Measurements from ENCODE around the gene ZNF66.
"Not testable (repeated sequence)": the region's sequence is repeated elsewhere in the genome, so short reads cannot be mapped to it uniquely, and the experiment has no call there.

The ZNF66 gene

DNA sequence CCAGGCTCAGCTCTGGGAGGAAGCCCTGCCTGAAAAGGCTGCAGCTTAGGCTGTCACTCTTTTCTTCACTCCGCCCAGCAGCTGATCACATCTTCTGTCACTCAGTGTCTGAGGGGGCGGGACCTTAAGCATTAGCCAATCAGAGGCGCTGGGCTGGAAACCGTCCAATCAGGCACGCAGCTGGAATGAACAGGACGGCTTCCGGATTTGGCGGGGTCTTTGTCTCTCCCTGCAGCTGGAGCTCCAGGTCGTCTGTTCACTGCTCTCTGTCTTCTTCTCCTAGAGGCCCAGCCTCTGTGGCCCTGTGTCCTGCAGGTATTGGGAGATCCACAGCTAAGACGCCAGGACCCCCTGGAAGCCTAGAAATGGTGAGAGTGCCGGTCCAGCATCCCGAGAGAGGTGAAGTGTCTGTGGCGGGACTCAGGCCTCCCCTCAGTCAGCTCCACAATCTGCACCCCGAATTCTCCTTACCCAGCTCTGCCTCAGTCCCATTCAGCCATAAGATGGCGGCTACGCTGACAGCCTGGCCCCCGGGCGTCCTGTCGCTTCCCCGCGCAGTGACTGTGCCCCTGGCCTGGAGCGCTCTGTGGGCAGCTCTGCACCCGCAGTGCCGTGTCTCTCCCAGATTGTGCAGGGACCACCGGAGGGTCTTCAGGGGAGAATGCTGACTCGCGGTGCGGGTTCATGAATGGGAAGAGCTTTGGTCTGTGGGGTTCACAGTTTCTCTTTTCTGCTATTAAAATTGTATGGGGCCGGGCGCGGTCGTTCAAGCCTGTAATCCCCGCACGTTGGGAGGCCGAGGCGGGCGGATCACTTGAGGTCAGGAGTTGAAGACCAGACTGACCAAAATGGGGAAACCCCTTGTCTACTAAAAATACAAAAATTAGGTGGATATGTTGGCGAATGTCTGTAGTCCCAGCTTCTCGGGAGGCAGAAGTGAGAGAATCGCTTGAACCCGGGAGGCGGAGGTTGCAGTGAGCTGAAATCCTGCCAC is at the start of gene ZNF66:
Gene ZNF66, plus strand, starts transcription at position 222 of the 994 bp plus-strand sequence. Its CDS starts 144 bp downstream, at position 366.
- Histone ChIP-seq H3K4me1 (ENCODE audit: insufficient read depth, low read length) (no peaks in the 10 kb centered on the region), H3K9ac (ENCODE audit: low read depth, low read length) (peak within 1 kb of the TSS; percentile 69), H3K9me3 (ENCODE audit: control insufficient read depth, insufficient read depth, low read length) (no peaks in the 10 kb centered on the region), H3K36me3 (ENCODE audit: insufficient read depth, low read length) (peaks cover 6% of the 10 kb centered on the region; the same call in 1 of the 2 replicates)

DNA sequence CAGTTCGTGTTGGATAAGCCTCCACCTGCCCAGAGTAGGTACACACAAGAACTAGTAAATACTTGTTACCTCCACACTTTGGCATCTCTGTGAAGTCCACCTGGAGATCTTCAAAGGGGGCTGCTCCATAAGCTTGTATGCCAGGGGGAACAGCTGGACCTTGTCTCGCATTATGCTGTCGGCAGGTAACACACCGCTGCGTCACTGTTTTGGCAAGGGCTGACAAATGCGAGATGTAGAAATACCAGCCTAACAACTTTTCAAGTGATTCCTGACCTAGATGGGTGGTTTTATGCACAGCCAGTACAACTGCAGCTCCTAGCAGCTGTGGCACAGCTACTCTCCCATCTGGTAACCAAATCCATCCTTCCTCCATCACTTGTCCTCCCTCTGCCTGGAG is 25.9 kb upstream of the ZNF66 start:
- not testable (repeated sequence) for H3K9ac ChIP-seq (ENCODE audit: low read depth, low read length); H3K9me3 ChIP-seq (ENCODE audit: control insufficient read depth, insufficient read depth, low read length); H3K36me3 ChIP-seq (ENCODE audit: insufficient read depth, low read length); H3K4me1 ChIP-seq (ENCODE audit: insufficient read depth, low read length)

DNA sequence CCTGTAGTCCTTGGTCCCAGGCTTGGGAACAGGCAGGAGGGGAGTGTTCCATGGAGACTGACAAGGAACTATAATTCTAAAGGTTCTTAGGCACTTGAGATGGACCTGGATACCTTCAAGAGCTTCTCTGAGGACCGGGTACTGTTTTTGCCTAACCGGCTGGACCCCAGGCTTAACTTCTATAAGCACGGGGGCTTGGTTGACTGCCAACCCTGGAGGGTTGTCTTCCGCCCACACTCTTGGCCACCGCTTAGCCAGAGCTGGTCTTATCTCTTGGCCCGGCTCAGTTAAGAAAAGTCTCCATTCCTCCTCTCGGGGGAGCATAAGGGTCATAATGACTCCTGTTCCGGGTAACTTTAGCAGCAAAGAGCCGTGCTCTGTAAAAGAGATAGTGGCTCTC is 23.8 kb upstream of the ZNF66 start:
- not testable (repeated sequence) for H3K9me3 ChIP-seq (ENCODE audit: control insufficient read depth, insufficient read depth, low read length); H3K4me1 ChIP-seq (ENCODE audit: insufficient read depth, low read length); H3K36me3 ChIP-seq (ENCODE audit: insufficient read depth, low read length); H3K9ac ChIP-seq (ENCODE audit: low read depth, low read length)

DNA sequence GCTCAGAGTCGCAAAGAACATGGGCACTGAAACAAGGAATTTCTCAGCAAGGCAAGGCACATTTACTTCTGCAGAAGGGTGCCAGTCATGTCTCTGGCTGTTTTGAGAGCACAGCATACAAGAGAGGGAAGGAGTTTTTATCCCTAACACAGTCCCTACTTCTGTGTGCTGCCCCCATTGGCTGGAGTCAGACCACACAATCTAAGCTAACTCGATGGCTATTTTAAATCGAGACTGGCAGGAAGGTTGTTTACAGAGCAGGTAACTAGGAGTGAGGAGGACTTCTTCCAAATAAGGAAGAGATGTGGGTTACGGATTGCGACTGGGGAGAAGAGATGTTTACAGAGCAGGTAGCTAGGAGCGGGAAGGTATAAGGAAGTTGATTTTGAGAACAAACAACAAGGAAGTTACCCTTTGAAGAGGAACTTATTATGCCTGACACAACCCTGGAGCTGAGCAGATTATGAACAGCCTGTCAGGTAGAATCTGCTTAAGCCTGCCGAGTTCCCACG is 6.8 kb upstream of the ZNF66 start:
- H3K4me1 ChIP-seq (ENCODE audit: insufficient read depth, low read length); H3K36me3 ChIP-seq (ENCODE audit: insufficient read depth, low read length); H3K9ac ChIP-seq (ENCODE audit: low read depth, low read length); H3K9me3 ChIP-seq (ENCODE audit: control insufficient read depth, insufficient read depth, low read length): not testable (repeated sequence)

DNA sequence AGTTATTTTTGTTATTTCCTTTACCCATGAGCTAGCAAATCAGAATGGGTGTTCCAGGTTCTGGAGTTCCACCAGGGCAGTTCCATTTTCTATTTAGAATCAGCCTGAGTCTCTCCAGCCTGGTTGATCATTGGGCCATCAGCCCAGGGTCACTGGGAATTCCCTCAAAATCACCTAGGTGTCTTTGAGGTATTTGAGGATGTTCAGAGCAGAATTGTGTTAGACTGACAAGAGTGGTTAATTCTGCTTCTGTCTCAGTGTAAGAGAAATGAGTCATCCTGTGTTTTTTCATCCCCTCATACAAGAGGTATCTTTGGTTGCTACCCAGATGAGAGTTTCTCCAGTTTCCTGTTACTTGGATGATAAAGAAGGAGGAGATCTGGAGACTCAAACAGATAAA is 11.7 kb downstream of the ZNF66 start:
- H3K36me3 ChIP-seq (ENCODE audit: insufficient read depth, low read length), result no peaks in the 10 kb centered on the region; the same call in 1 of the 2 replicates
- no peaks in the 10 kb centered on the region for H3K4me1 ChIP-seq (ENCODE audit: insufficient read depth, low read length)
- no peak overlapping the region for H3K9ac ChIP-seq (ENCODE audit: low read depth, low read length)
- no peaks in the 10 kb centered on the region; the same call in 1 of the 2 replicates for H3K9me3 ChIP-seq (ENCODE audit: control insufficient read depth, insufficient read depth, low read length)

DNA sequence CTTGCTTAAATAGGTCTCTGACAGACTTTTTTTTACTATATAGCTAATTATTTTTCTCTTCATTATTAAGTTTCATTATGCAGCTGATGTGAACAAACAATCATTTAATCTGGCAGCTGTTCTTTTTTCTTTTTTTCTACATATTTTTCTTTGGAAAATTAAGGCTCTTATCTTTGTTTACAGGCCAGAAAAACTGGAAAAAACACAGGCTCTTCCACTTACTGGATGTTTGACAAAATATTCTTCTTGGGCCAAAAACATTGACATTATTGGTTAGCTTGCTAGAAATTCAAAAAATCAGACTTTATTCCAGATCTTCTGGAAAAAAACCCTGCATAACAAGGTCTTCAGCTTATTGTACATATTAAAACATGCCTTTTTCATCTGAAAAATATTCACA is 15.7 kb downstream of the ZNF66 start:
- no peak overlapping the region for H3K9ac ChIP-seq (ENCODE audit: low read depth, low read length)
- no peaks in the 10 kb centered on the region for H3K4me1 ChIP-seq (ENCODE audit: insufficient read depth, low read length)
- peaks cover 13% of the 10 kb centered on the region for H3K36me3 ChIP-seq (ENCODE audit: insufficient read depth, low read length)
- peaks cover 9% of the 10 kb centered on the region for H3K9me3 ChIP-seq (ENCODE audit: control insufficient read depth, insufficient read depth, low read length)

DNA sequence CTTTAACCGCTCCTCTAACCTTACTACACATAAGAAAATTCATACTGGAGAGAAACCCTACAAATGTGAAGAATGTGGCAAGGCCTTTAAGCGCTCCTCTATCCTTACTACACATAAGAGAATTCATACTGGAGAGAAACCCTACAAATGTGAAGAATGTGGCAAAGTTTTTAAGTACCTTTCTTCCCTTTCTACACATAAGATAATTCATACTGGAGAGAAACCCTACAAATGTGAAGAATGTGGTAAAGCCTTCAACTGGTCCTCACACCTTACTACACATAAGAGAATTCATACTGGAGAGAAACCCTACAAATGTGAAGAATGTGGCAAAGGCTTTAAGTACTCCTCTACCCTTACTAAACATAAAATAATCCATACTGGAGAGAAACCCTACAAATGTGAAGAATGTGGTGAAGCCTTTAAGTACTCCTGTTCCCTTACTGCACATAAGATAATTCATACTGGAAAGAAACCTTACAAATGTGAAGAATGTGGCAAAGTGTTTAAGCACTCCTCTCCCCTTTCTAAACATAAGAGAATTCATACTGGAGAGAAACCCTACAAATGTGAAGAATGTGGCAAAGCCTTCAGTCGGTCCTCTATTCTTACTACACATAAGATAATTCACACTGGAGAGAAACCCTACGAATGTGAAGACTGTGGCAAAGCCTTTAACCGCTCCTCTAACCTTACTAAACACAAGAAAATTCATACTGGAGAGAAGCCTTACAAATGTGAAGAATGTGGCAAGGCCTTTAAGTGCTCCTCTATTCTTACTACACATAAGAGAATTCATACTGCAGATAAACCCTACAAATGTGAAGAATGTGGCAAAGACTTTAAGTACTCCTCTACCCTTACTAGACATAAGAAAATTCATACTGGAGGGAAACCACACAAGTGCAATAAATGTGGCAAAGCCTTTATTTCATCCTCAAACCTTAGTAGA is 30.5 kb downstream of the ZNF66 start:
- H3K9me3 ChIP-seq (ENCODE audit: control insufficient read depth, insufficient read depth, low read length), result peaks cover 36% of the 10 kb centered on the region
- not testable (repeated sequence) for H3K4me1 ChIP-seq (ENCODE audit: insufficient read depth, low read length); H3K9ac ChIP-seq (ENCODE audit: low read depth, low read length); H3K36me3 ChIP-seq (ENCODE audit: insufficient read depth, low read length)

DNA sequence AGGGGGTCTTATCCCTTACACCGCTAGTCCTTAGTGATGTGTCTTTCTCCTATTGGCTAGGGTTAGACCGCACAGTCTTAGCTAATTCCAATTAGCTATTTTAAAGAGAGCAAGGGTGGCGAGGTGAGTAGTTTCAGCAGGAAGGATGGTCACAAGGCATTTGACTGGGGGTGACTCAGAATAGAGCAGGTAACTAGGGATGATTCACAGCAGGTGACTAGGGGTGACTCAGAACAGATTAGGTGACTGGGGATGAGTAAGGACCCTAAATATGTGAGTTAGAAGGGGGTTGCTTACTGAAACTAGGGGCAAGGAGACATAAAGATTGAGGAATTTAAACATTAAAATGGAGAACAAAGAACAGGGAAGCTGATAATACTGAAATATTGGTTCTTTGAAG is 64.3 kb downstream of the ZNF66 start:
- no peak overlapping the region for H3K9ac ChIP-seq (ENCODE audit: low read depth, low read length)
- H3K36me3 ChIP-seq (ENCODE audit: insufficient read depth, low read length), result no peaks in the 10 kb centered on the region
- peaks cover 9% of the 10 kb centered on the region for H3K9me3 ChIP-seq (ENCODE audit: control insufficient read depth, insufficient read depth, low read length)
- H3K4me1 ChIP-seq (ENCODE audit: insufficient read depth, low read length), result no peaks in the 10 kb centered on the region
